GM21423 (cell line): ENCODE data around the gene MYBPHL.
"Not testable (repeated sequence)": the region's sequence is repeated elsewhere in the genome, so short reads cannot be mapped to it uniquely, and the experiment has no call there.

Experiments used
- ATAC-seq: cut with Tn5 transposase; IDR thresholded peaks from one replicate; pipeline ENCODE4 v1.9.1; 2021; ENCODE audit warnings: mild to moderate bottlenecking, moderate library complexity; ENCODE audit not compliant: unreplicated experiment

The MYBPHL gene

DNA sequence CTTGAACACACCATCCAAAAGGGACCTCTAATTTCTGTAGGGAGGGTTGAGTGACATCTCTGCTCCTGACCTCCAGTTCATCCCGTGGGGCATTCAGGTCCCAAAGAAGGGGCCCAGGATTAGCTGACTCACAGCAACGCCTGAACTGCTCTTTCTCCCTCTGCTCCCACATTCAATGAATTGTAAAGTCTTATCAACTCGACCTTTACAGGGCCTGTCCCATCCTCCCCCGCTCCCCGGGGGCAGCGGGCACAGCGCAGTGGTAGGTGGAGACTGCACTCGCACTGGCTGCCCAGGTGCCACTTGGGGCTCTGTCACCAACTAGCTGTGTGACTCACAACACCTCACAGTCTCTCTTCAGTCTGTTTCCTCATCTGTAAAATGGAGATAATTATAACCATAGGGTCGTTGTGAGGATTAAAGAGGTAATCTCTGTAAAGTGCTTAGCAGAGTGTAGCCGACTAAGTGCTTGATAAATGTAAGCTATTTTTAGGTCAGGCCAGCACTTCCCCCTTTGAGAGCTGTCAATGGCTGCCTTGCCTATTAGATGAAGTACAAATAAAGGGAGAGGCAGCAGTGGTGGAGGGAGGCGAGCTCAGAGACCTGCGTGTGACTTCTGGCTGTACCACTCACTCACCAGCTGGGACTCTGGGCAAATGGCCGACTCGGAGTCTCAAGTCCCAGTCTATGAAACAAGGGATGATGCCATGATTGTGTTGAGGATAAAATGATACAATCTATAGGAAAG lies 637 bp upstream of the MYBPHL start:
- no peak for ATAC-seq

- ATAC-seq, result not testable (repeated sequence)
Observed at GRCh38 chr1:109305991-109306390, 820 bp downstream of the MYBPHL start.

- no peak for ATAC-seq
Observed at GRCh38 chr1:109304226-109304920, 2.4 kb downstream of the MYBPHL start.

DNA sequence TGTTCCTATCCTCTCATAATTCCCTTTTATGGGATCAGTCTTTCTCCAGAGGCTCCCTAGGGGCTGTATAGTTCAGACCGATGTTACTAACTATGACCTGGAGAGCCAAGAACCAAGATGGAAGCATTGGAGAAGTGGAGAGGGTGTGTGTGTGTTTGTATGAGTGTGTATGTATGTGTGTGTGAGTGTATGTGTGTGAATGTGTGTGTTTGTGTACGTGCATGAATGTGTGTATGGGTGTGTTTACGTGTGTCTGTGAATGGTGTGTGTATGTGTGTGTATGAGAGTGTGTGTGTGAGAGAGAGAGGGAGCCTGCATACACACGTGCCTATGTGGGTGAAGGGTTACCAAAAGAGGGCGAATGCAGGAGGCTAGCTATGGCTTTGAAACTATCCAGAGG lies 4.9 kb downstream of the MYBPHL start:
- no peak for ATAC-seq

- no peak for ATAC-seq
Observed at GRCh38 chr1:109300650-109301151, 6.1 kb downstream of the MYBPHL start.

DNA sequence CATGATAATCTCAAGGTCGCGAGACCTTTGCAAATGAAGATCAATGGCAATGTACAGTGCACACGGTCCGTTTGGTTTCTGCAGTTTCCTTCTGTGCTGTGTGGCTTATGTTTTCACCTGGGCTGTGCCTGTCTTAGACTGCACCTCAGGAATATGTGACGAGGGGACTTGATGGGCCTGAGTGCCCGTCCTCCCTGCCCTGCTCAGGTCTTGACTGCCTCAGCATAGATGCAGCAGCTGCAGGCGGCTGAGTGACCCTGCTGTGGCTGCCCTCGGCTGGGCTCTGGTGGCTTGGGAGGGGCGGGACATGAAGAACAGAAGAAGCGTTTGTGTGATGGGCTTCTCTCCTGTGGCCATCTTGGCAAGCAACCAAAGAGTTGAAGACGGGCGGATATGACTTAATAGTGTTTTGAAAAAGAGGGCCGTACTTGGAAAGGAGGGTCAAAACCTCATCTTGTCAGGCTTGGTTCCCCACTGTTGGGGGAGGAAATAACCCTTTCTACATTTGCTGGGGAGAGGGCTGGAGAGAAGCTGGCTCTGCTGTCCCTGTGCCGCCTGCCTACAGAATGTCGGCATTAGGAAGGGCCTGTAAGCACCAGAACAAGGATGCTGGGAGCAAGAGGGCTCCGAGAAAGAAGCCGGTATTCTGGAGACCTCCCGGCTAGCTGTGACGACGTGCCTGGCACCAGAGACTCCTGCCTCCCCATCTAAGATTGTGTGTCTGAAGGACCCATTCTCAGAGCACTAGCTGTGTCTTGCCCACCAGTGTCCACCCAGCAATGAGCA lies 7.1 kb downstream of the MYBPHL start:
- ATAC-seq, result no peak

DNA sequence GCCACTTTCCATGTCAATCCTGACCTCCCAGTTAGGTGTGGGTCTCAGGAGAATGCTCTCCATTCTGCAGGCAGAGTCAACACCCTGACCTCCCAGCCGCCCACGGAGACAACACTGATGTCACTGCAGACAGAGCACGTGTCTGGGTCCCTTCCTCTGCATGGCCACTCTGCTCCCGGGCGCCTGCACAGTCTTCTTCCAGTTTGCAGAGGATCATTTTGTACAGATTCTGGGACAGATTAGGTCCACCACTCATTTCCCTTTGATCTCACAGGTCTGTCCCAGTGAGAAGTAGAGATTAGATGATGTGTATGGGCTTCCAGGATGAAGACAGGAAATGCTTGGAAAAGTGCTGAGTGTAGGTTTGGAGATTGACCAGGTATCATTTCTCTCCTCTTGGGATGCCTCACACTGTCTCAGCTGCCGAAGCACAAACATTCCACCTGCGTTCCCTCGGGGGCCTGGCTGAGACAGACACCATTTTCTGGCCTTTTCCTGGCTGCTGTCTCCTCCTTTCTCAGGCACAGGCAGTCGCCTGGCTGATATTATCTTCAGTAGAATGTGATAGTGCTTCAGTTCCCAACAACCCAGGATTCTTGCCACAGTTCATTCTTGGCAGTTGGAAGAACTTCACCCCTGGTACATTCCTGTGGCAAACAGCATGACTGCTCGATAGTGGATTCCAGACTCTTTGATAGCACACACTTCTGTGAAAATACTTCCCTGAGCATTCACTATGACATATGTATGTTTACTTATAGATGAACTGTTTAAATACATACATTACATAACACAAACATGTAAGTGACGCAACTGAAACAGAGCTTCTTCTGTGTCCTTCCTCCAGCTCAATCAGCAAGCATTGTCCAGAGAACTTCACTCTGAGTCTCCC lies 7.9 kb downstream of the MYBPHL start:
- ATAC-seq, result no peak

- no peak for ATAC-seq
Observed at GRCh38 chr1:109296782-109297181, 10.0 kb downstream of the MYBPHL start.

- no peak for ATAC-seq
Observed at GRCh38 chr1:109295712-109296415, 10.9 kb downstream of the MYBPHL start.

GRCh38 chr1:109294481-109294880 lies 12.3 kb downstream of the MYBPHL start:
- no peak for ATAC-seq

GRCh38 chr1:109293026-109293425 lies 13.8 kb downstream of the MYBPHL start:
- no peak for ATAC-seq

DNA sequence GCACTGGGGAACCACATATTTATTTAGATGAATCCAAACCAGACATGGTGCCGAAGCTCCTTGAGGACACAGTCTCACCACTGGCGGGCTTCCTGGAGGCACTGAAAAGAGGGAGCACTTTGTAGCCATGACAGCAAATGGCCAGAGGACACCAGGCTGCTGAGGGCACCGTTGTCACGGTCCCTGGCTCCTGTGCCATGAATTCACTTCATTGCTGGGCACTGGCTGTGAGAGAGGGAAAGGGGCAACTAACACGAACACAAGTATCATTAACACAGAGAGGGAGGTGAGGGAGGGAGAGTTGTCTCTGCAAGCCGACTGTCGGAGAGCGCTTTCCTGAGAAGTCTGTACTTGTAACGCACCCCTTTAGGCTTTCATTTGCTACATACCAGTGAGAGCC lies 14.4 kb downstream of the MYBPHL start:
- ATAC-seq, result no peak

DNA sequence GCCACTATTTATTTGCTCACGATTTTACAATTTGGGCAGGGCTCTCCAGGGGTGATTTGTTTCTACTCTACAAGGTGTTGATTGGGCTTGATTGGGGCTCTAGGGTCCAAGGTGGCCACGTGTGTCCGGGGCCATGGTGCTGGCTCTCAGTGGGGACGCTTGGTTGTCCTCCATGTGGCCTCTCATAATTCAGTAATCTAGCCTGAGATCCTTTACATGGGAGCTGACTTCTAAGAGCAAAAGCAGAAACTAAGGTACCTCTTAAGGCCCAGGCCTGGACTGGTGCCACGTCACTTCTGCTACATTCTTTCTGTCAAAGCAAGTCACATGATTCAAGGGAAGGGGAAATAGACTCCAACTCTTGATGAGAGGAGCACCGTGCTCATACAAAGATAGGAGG lies 15.8 kb downstream of the MYBPHL start:
- ATAC-seq, result no peak

GRCh38 chr1:109290137-109290536 lies 16.7 kb downstream of the MYBPHL start:
- no peak for ATAC-seq

DNA sequence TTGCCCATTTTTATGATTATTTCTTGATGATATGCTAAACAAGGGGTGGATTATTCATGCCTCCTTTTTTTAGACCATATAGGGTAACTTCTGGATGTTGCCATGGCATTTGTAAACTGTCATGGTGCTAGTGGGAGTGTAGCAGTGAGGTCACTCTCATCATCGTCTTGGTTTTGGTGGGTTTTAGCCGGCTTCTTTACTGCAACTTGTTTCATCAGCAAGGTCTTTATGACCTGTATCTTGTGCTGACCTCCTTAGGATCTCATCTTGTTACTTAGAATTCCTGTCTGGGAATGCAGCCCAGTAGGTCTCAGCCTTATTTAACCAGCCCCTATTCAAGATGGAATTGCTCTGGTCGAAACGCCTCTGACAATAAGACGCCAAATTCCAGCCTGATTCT lies 20.0 kb downstream of the MYBPHL start:
- not testable (repeated sequence) for ATAC-seq

DNA sequence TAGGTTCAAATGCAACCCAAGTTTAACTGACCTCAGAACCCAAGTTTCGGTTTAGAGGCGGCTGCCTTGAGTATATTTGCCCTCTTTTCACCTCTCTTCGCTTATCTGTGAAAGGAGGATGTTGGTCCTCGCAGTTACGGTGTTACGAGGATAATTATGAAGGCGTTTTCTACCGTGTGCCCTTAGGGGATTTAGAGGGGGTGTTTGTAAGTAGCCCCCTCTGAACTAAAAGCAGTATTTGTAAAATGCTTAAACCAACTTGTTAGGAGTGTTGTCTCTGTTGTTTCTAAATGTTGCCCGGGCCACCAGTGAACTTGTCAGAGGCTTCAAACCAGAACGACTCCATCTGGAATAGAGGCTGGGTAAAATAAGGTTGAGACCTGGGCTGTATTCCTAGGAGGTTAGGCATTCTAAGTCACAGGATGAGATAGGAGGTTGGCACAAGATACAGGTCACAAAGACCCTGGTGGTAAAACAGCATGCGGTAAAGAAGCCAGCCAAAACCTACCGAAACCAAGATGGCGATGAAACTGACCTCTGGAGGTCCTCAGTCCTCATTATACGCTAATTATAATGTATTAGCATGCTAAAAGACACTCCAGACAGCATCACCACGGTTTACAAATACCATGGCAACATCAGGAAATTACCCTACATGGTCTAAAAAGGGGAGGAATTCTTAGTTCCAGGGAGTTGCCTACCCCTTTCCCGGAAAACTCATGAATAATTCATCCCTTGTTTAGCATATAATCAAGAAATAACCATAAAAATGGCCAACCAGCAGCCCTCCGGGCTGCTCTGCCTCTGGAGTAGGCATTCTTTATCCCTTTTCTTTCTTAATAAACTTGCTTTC lies 22.8 kb downstream of the MYBPHL start:
- ATAC-seq, result no peak

DNA sequence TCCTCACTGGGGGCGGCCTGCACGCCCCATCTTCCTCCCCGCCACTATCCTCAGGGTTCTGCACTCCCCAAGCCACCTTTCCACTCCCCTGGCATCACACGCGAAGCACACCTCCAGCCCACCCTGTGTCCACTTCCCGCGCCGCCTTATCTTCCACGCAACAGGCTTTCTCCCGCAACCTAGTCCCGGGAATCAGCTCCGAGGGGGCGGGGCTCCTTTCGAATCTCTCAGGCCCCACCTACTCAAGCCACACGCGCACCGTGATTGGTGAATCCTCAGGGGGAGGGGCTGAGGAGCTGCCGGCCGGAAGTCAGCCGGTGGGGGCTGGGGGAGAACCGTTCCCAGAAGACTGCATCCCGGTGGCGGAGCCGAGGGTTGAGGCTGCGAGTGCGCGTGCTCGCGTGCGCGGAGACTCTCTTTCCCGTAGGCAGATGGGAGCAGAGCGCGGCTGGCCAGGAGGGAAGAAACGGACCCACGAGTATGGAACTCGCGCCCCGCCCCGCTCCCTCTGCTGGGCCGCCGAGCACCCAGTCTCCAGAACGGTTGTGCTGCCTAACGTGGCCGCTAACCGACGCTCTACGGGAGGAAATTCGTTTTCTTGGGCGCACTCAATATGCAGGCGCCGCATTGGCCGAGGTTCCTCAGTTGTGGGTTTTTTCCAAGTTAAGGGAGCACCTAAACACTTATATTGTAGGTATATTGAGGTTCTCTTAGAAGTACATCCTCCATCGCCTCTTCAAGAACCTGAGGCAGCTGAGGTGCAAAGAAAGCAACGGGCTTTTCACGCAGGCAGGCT lies 23.7 kb downstream of the MYBPHL start, which contains the start of gene PSRC1:
Gene PSRC1, minus strand, starts transcription at position 194 of the 796 bp plus-strand sequence.
- ATAC-seq, result peak; percentile 95

GRCh38 chr1:109282497-109282951 lies 24.3 kb downstream of the MYBPHL start:
- ATAC-seq, result no peak
